GM12864 (cell line): ENCODE measurements around the gene ARHGAP42.
"Not testable (repeated sequence)": the region's sequence is repeated elsewhere in the genome, so short reads cannot be mapped to it uniquely, and the experiment has no call there.

Source experiments
- DNase-seq: peaks from one replicate; pipeline ENCODE4 v3.0.0-alpha.2; 2011; ENCODE audit warnings: low read depth
- H3K4me3 ChIP-seq: 2 replicates; pipeline ENCODE4 v1.5.1; 2011; ENCODE audit warnings: mild to moderate bottlenecking, low read depth, low read length, control low read depth
- CTCF ChIP-seq: IDR thresholded peaks from 2 replicates; pipeline ENCODE4 v1.5.1; 2011; ENCODE audit warnings: low read depth, mild to moderate bottlenecking, moderate library complexity, low read length, control low read depth, inconsistent platforms; ENCODE audit errors: missing control alignments

The ARHGAP42 gene

GRCh38 chr11:100888836-100889235 lies 201.7 kb downstream of the ARHGAP42 start:
- no peak overlapping the region for H3K4me3 ChIP-seq
- DNase-seq = no peak
- no peak for TF ChIP-seq CTCF

GRCh38 chr11:100889758-100890157 lies 202.7 kb downstream of the ARHGAP42 start:
- no peak overlapping the region for H3K4me3 ChIP-seq
- no peak for TF ChIP-seq CTCF
- no peak for DNase-seq

GRCh38 chr11:100890789-100891188 lies 203.7 kb downstream of the ARHGAP42 start:
- no peak overlapping the region for H3K4me3 ChIP-seq
- no peak for DNase-seq
- TF ChIP-seq CTCF = no peak

GRCh38 chr11:100892886-100893285 lies 205.8 kb downstream of the ARHGAP42 start:
- no peak for DNase-seq

GRCh38 chr11:100895449-100895848 lies 208.4 kb downstream of the ARHGAP42 start:
- TF ChIP-seq CTCF = no peak
- no peak for DNase-seq
- H3K4me3 ChIP-seq = no peak overlapping the region

More at GRCh38 chr11:100892886-100893285, 205.8 kb downstream of the ARHGAP42 start:
- no peak for TF ChIP-seq CTCF
- H3K4me3 ChIP-seq = no peak overlapping the region

- DNase-seq, H3K4me3 ChIP-seq: not testable (repeated sequence)
Measured at GRCh38 chr11:100895976-100896375, 208.9 kb downstream of the ARHGAP42 start.

- H3K4me3 ChIP-seq, DNase-seq: not testable (repeated sequence)
Measured at GRCh38 chr11:100901471-100901870, 214.4 kb downstream of the ARHGAP42 start.

GRCh38 chr11:100902454-100903141 lies 215.5 kb downstream of the ARHGAP42 start:
- no peak overlapping the region for H3K4me3 ChIP-seq
- no peak for TF ChIP-seq CTCF
- no peak for DNase-seq
